PC-9 (cell line): ENCODE results near the gene ALMS1. TPM values are rescaled to one million over a fixed set of nuclear protein-coding genes. Genes with fewer than 3 reads are reported as not detected.
"Not testable (repeated sequence)": the region's sequence is repeated elsewhere in the genome, so short reads cannot be mapped to it uniquely, and the experiment has no call there.

Experiments used
- BruUV-seq: library from RNA; stranded (reverse); fragments of 400-500 nt; replicated peaks from 2 replicates; lab custom pipeline; 2021; lab: Mats Ljungman, UMichigan
- CTCF ChIA-PET: fragments of 300-600 bp; sonication (Branson Sonifier 250); formaldehyde crosslinking; loops from one replicate; lab custom pipeline; 2022; ENCODE audit warnings: antibody characterized with exemption; lab: Charles Lee
- POLR2A ChIA-PET: fragments of 300-600 bp; sonication (Branson Sonifier 250); formaldehyde crosslinking; loops from one replicate; lab custom pipeline; 2022; ENCODE audit warnings: antibody characterized with exemption; ENCODE audit not compliant: unreplicated experiment; lab: Charles Lee
- DNase-seq, 2 experiments: peaks; one replicate each; pipeline versions ENCODE4 v3.0.0 to v3.0.0-alpha.2; 2015 to 2022; ENCODE audit warnings: mixed read lengths in 1 of 2
- H2AFZ ChIP-seq: fragments of 200-600 bp; sonication (generic); 2 replicates; pipeline ENCODE4 v1.8.1; 2017; ENCODE audit warnings: antibody characterized with exemption
- H3F3A ChIP-seq: fragments of 200-600 bp; sonication (generic); 2 replicates; pipeline ENCODE4 v1.8.1; 2017; ENCODE audit warnings: antibody characterized with exemption, mild to moderate bottlenecking, low read depth; ENCODE audit not compliant: insufficient read depth
- H3K27ac ChIP-seq: fragments of 200-600 bp; sonication (generic); 2 replicates; pipeline ENCODE4 v1.6.1; 2016; ENCODE audit warnings: mixed run types
- H3K27me3 ChIP-seq: fragments of 200-600 bp; sonication (generic); 2 replicates; pipeline ENCODE4 v1.6.1; 2016; ENCODE audit warnings: low read depth, mixed run types; ENCODE audit not compliant: insufficient read depth
- H3K36me3 ChIP-seq: fragments of 200-600 bp; sonication (generic); 2 replicates; pipeline ENCODE4 v1.6.1; 2016; ENCODE audit warnings: low read depth, mixed run types
- H3K4me1 ChIP-seq: fragments of 200-600 bp; sonication (generic); replicated peaks from 2 replicates; pipeline ENCODE4 v1.6.1; 2016; ENCODE audit warnings: mixed run types; ENCODE audit not compliant: insufficient read depth
- H3K4me2 ChIP-seq: fragments of 200-600 bp; sonication (generic); 2 replicates; pipeline ENCODE4 v1.6.1; 2017; ENCODE audit warnings: mixed run types
- H3K4me3 ChIP-seq: fragments of 200-600 bp; sonication (generic); 2 replicates; pipeline ENCODE4 v1.6.1; 2016; ENCODE audit warnings: mixed run types
- H3K79me2 ChIP-seq: fragments of 200-600 bp; sonication (generic); 2 replicates; pipeline ENCODE4 v1.6.1; 2017; ENCODE audit warnings: low read depth, mixed run types
- H3K9me2 ChIP-seq: fragments of 200-600 bp; sonication (generic); 2 replicates; pipeline ENCODE4 v1.8.1; 2017; ENCODE audit warnings: mild to moderate bottlenecking; ENCODE audit not compliant: insufficient read depth
- H3K9me3 ChIP-seq: fragments of 200-600 bp; sonication (generic); 2 replicates; pipeline ENCODE4 v1.8.1; 2016; ENCODE audit warnings: low read depth; ENCODE audit not compliant: insufficient read depth
- H4K20me1 ChIP-seq: fragments of 200-600 bp; sonication (generic); 2 replicates; pipeline ENCODE4 v1.8.1; 2017; ENCODE audit not compliant: insufficient read depth
- CTCF ChIP-seq: fragments of 200-600 bp; sonication (generic); conservative IDR thresholded peaks from 2 replicates; pipeline ENCODE4 v1.6.1; 2017; ENCODE audit warnings: mixed run types, antibody characterized with exemption, mild to moderate bottlenecking, moderate library complexity
- EZH2 ChIP-seq: fragments of 200-600 bp; sonication (generic); IDR thresholded peaks from 2 replicates; pipeline ENCODE4 v1.8.0; 2017; ENCODE audit warnings: antibody characterized with exemption, low read depth
- intact Hi-C: fragments of 100-400 bp; cut with micrococcal nuclease; formaldehyde crosslinking; loops from one replicate; pipeline ENCODE4 v1.10.0; 2022; ENCODE audit not compliant: unreplicated experiment
- total RNA-seq: library from RNA; stranded (reverse); gene quantifications from 2 replicates; pipeline ENCODE4 v1.2.3, GENCODE V29; 2021

ALMS1 gene
- total RNA-seq, 1 experiment from 2014 or later, result 16.7 TPM

GRCh38 chr2:73468376-73468775 is 82.7 kb downstream of the ALMS1 start:
- TF ChIP-seq CTCF, result no peak
- TF ChIP-seq EZH2, result no peak

GRCh38 chr2:73483874-73484273 is 98.2 kb downstream of the ALMS1 start:
- POLR2A ChIA-PET, H3K79me2 ChIP-seq, BruUV-seq, H3K4me2 ChIP-seq, H3K4me1 ChIP-seq, DNase-seq, H4K20me1 ChIP-seq, H3K27me3 ChIP-seq, H2AFZ ChIP-seq, H3K9me3 ChIP-seq, H3K9me2 ChIP-seq, H3K4me3 ChIP-seq, H3K36me3 ChIP-seq, intact Hi-C loops, H3K27ac ChIP-seq, H3F3A ChIP-seq, CTCF ChIA-PET: not testable (repeated sequence)

More at GRCh38 chr2:73468376-73468775, 82.7 kb downstream of the ALMS1 start:
- no peaks in the 10 kb centered on the region for H4K20me1 ChIP-seq
- no peaks in the 10 kb centered on the region for H3K36me3 ChIP-seq
- no peaks in the 10 kb centered on the region for H3K9me3 ChIP-seq
- no peak overlapping the region for H2AFZ ChIP-seq
- no peaks in the 10 kb centered on the region for H3K4me1 ChIP-seq
- no peak overlapping the region for H3K4me2 ChIP-seq
- no peaks in the 10 kb centered on the region for H3K79me2 ChIP-seq
- DNase-seq, result no peak
- POLR2A ChIA-PET, result no interaction called here
- no peaks in the 10 kb centered on the region for H3K27me3 ChIP-seq
- no peak overlapping the region for H3K4me3 ChIP-seq
- no peaks in the 10 kb centered on the region for H3K9me2 ChIP-seq
- CTCF ChIA-PET, result no interaction called here
- H3K27ac ChIP-seq, result no peak overlapping the region
- H3F3A ChIP-seq, result no peaks in the 10 kb centered on the region
- no TSS peak for BruUV-seq
- intact Hi-C loops, result no loop called here

- Histone ChIP-seq H2AFZ (no peak overlapping the region), H3K4me3 (no peak overlapping the region), H3F3A (no peaks in the 10 kb centered on the region), H3K4me2 (no peak overlapping the region), H3K27me3 (no peaks in the 10 kb centered on the region), H3K27ac (no peak overlapping the region), H3K36me3 (no peaks in the 10 kb centered on the region), H3K9me3 (no peaks in the 10 kb centered on the region), H4K20me1 (no peaks in the 10 kb centered on the region), H3K9me2 (no peaks in the 10 kb centered on the region), H3K79me2 (no peaks in the 10 kb centered on the region), H3K4me1 (no peaks in the 10 kb centered on the region)
- POLR2A ChIA-PET, result no interaction called here
- TF ChIP-seq EZH2 (no peak), CTCF (no peak)
- no TSS peak for BruUV-seq
- CTCF ChIA-PET, result no interaction called here
- DNase-seq, result no peak
- intact Hi-C loops, result no loop called here
Observed at GRCh38 chr2:73487112-73487657, 101.5 kb downstream of the ALMS1 start.

GRCh38 chr2:73488079-73488478 is 102.4 kb downstream of the ALMS1 start:
- BruUV-seq, result no TSS peak
- no peak for DNase-seq
- H3K4me1 ChIP-seq, result no peaks in the 10 kb centered on the region
- intact Hi-C loops, result no loop called here
- H3K9me2 ChIP-seq, result no peaks in the 10 kb centered on the region
- CTCF ChIA-PET, result no interaction called here
- H3K36me3 ChIP-seq, result no peaks in the 10 kb centered on the region
- TF ChIP-seq CTCF, result no peak
- TF ChIP-seq EZH2, result no peak
- no peaks in the 10 kb centered on the region for H3K9me3 ChIP-seq
- no peak overlapping the region for H3K27ac ChIP-seq
- no peak overlapping the region for H3K4me3 ChIP-seq
- no peaks in the 10 kb centered on the region for H4K20me1 ChIP-seq
- POLR2A ChIA-PET, result no interaction called here
- H3F3A ChIP-seq, result no peaks in the 10 kb centered on the region
- no peak overlapping the region for H3K4me2 ChIP-seq
- H3K79me2 ChIP-seq, result no peaks in the 10 kb centered on the region
- no peak overlapping the region for H2AFZ ChIP-seq
- H3K27me3 ChIP-seq, result no peaks in the 10 kb centered on the region
